Coronary artery (tissue), 2 donors: ENCODE measurements around the gene GREM2.

Experiments
- DNase-seq: peaks from one replicate; pipeline ENCODE4 v3.0.0-alpha.2; 2017; ENCODE audit warnings: low spot score
- H3K27ac ChIP-seq, 2 donors: fragments of 200-600 bp; sonication (generic); one replicate each; pipeline ENCODE4 v1.5.1; 2016 to 2019
- H3K4me3 ChIP-seq: fragments of 200-600 bp; sonication (generic); 2 replicates; pipeline ENCODE4 v1.5.1; 2016; ENCODE audit warnings: mild to moderate bottlenecking, moderate library complexity
- TF ChIP-seq, protein P1 (sequence below): fragments of 200-600 bp; sonication (generic); IDR thresholded peaks from one replicate; pipeline ENCODE4 v1.5.1; 2019; ENCODE audit warnings: antibody characterized with exemption

The GREM2 gene

DNA sequence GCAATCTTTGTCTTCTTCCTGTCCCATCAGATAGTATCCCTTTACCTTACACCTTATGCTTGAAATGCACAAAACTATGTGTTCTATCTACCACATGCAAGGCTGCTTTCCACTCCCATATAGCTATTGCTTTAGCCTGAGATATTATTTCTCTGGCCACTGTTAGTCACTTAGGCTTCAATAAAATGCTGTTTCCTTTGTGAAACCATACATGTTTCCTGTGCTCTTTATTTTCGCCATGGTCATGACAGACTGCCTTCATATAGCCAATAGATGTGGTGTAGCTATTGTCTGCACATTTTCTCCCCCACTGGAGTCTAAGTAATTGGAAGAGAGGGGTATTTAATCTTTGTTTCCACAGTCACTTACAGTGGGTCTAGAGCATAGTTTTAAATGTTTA is 108.4 kb downstream of the GREM2 start:
- TF ChIP-seq, protein P1, sequence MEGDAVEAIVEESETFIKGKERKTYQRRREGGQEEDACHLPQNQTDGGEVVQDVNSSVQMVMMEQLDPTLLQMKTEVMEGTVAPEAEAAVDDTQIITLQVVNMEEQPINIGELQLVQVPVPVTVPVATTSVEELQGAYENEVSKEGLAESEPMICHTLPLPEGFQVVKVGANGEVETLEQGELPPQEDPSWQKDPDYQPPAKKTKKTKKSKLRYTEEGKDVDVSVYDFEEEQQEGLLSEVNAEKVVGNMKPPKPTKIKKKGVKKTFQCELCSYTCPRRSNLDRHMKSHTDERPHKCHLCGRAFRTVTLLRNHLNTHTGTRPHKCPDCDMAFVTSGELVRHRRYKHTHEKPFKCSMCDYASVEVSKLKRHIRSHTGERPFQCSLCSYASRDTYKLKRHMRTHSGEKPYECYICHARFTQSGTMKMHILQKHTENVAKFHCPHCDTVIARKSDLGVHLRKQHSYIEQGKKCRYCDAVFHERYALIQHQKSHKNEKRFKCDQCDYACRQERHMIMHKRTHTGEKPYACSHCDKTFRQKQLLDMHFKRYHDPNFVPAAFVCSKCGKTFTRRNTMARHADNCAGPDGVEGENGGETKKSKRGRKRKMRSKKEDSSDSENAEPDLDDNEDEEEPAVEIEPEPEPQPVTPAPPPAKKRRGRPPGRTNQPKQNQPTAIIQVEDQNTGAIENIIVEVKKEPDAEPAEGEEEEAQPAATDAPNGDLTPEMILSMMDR, result no peak
- Histone ChIP-seq H3K4me3 (no peak overlapping the region), H3K27ac (no peak overlapping the region)
- no peak for DNase-seq

DNA sequence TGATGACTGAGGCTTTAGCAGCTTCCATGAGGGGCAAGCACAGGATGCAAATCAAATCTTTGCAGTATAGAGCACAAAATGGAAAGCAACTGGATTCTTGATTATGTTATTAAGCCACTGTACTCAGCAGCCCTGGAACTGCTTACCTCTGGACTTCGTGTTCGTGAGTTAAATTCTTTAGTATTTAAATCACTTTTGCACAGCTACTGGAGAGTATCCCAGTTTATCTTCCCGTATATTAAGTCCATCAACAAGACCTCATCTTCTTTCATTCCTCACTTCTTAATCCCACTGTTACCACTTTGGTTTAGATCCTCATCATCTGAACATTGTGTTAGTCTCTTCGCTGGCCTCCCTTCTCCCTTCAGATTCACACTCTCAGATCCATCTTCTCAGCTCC is 108.9 kb downstream of the GREM2 start:
- no peak overlapping the region for H3K27ac ChIP-seq
- DNase-seq, result no peak
- H3K4me3 ChIP-seq, result no peak overlapping the region
- TF ChIP-seq, protein P1, result no peak

DNA sequence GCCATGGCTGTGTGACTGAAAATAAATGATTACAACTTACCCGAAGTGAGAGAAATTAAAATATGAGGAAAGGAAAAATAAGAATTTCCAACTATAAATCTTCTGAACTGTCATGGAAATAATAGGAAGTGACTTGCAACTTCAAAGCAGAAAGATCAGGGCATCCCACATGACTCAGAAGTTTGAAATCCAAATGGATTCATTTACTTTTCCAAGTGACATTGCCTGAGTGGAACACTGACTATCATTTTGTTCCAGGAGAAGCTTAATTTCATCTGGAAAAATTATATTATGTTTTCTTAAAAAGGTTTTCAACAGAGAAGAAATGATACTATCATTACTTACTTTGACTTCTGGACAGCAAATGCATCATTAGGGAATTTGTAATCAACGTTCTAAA is 110.8 kb downstream of the GREM2 start:
- TF ChIP-seq, protein P1, result no peak
- H3K4me3 ChIP-seq, result no peak overlapping the region
- DNase-seq, result no peak
- H3K27ac ChIP-seq, result no peak overlapping the region

DNA sequence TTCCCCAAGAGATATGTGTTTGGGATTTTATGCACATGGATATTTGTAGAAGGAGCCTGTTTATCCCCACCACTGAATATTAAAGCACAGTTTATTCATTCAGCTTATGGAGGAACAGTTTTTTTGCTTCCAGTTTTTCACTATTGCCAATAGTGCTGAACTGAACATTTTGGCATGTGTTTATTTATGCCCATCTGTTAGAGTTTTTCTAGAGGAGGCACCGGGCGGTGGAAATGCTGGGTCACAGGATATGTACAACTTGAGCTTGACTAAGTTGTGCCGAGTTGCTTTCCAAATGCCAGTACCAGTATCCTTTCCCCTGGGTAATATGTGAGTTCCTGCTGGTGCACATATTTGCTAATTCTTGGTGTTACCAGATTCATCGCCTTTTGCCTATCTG is 111.3 kb downstream of the GREM2 start:
- TF ChIP-seq, protein P1, result no peak
- DNase-seq, result no peak
- Histone ChIP-seq H3K27ac (no peak overlapping the region), H3K4me3 (no peak overlapping the region)

DNA sequence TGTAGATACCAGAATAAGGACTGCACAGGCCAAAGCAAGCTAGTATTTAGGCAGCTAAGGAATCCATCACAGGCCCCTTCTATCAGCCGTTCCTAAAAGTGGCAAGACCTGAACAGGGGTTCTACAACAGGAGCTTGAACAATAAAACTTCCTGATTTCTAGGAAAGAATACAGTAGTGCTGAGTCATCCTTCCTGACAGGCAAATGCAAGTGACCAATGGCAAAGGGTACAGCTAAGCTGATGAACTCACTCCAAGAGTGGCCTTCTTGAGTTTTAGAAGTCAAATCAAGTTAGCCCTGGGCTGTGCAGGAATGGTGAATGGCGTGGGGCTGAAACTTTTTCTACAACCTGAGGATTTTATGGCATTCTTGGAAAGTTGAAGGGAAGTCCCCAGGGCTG is 112.9 kb downstream of the GREM2 start:
- no peak overlapping the region for H3K4me3 ChIP-seq
- TF ChIP-seq, protein P1, result no peak
- DNase-seq, result no peak
- no peak overlapping the region for H3K27ac ChIP-seq

DNA sequence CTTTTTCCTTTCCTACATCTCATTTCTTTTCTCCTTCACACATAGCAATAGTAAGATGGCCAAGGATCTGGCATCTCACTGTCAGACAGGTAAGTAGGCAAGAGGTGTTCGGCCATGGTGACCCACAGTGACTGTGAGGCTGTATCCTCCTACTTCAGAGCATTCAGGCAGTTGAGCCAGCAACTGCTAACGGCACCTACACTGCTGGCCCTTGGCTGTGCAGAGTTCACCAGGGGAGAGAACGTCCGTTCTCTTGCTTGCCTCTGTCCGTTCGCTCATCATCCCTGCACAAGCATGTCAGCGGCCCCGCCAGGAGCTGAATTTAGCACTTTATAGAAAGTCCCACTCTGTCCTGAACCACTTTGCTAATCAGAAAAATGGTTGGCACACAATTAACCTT is 113.6 kb downstream of the GREM2 start:
- H3K27ac ChIP-seq, result no peak overlapping the region
- TF ChIP-seq, protein P1, result no peak
- no peak overlapping the region for H3K4me3 ChIP-seq
- no peak for DNase-seq

DNA sequence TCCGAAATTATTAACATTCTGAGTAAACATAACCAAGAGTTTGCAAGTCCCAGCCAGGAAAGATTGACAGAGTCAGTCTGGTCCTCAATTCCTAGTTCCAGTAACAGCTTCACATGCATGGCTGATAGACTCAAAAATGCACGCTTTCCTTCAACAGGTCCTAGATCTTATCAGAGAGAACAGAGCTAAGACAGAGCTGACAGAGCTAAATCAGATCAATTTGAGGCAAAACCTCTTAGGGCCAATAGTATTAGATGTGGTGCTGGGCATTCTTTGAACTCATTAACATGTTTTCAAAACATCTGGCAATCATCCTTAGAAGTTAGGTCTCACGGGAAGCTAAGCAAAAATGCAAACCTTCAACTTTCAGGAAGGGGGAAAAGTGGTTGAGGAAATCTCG is 114.0 kb downstream of the GREM2 start:
- Histone ChIP-seq H3K4me3 (no peak overlapping the region), H3K27ac (no peak overlapping the region)
- TF ChIP-seq, protein P1, result no peak
- no peak for DNase-seq
